GM12891 (cell line): Measurements from ENCODE around the gene TOGARAM1.

Experiments used
- POLR2A ChIP-seq: IDR thresholded peaks from 2 replicates; pipeline ENCODE4 v1.6.1; 2011; ENCODE audit warnings: low read depth, low read length, control low read depth
- POLR2AphosphoS5 ChIP-seq: IDR thresholded peaks from 2 replicates; pipeline ENCODE4 v1.6.1; 2011; ENCODE audit warnings: low read depth, low read length, control low read depth
- POU2F2 ChIP-seq: IDR thresholded peaks from 2 replicates; pipeline ENCODE4 v1.6.1; 2011; ENCODE audit warnings: low read depth, mild to moderate bottlenecking, control low read depth, low read length, moderate library complexity
- SPI1 ChIP-seq: IDR thresholded peaks from 2 replicates; pipeline ENCODE4 v1.6.1; 2011; ENCODE audit warnings: low read depth, low read length, control low read depth
- TAF1 ChIP-seq: IDR thresholded peaks from 2 replicates; pipeline ENCODE4 v1.6.1; 2011; ENCODE audit warnings: low read depth, low read length, control low read depth

- TF ChIP-seq SPI1 = no peak
- TF ChIP-seq POLR2AphosphoS5 = no peak
- no peak for TF ChIP-seq POU2F2
- no peak for TF ChIP-seq POLR2A
- no peak for TF ChIP-seq TAF1
Measured at GRCh38 chr14:45057881-45058364, 95.9 kb downstream of the TOGARAM1 start.
